ENCODE measurements around the gene NECTIN1. TPM values are rescaled to one million over a fixed set of nuclear protein-coding genes. Genes with fewer than 3 reads are reported as not detected.

NECTIN1 gene
- total and polyA plus RNA-seq, 2 of the 4 experiments (the other 2 are of a cell fraction) = 2.3 to 4.2 TPM

DNA sequence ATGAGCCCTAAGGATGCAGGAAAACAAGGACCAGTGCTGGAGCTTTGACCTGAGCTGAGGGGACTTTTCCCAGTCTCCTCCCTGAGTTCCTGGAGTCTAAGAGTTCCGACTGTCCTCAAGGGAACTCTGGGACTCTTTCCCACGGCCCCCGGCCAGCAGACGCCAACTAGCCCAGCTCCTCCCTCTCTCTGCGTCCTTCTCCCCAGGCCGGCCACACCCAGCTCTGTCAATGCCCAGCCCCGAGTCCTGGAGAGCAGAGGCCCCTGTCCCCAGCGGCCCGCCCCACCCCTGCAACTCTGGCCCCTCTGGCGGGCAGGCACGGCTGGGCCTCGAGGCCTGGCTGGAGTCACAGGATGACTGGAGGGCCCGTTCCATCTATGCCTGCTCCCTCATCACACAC lies 29.8 kb downstream of the NECTIN1 start:
- H2AFZ ChIP-seq (replicated peaks; ENCODE audit: low read length, poor library complexity) = no peak overlapping the region
- no peaks in the 10 kb centered on the region for H3K4me1 ChIP-seq (ENCODE audit: control insufficient read depth, insufficient read depth, low read length)
- CTCF ChIA-PET = no interaction called here
- no peak overlapping the region for H4K91ac ChIP-seq (ENCODE audit: insufficient read depth, low read depth, low read length)
- H3K4me3 ChIP-seq (ENCODE audit: insufficient read depth, low read depth, low read length) = no peak overlapping the region
- no peak overlapping the region for H3K56ac ChIP-seq (ENCODE audit: extremely low read depth, insufficient read depth, low read length)
- WGBS, 2 experiments (ENCODE audit: extremely low coverage in 2 of 2, insufficient read length in 1 of 2) = 83% methylated on average over 1 of the region's 13 CpGs; no CpG with 5 or more reads in 1 of the 2 experiments
- POLR2A ChIA-PET (ENCODE audit: unreplicated experiment) = no interaction called here
- no peak overlapping the region for H3K9ac ChIP-seq (ENCODE audit: low read depth, low read length)
- H3K23ac ChIP-seq (ENCODE audit: low read depth, low read length) = no peak overlapping the region
- no peak overlapping the region for H2BK15ac ChIP-seq (ENCODE audit: low read depth, low read length)
- no peak overlapping the region for H3K4ac ChIP-seq (ENCODE audit: low read depth, low read length)
- H3K9me1 ChIP-seq (ENCODE audit: insufficient read depth, low read length) = no peaks in the 10 kb centered on the region
- ATAC-seq (ENCODE audit: low read depth) (no peak), DNase-seq (no peak)
- TF ChIP-seq BHLHE40 (IDR thresholded peaks at IDR 0.05; ENCODE audit: low read depth, low read length) (no peak), FOS (IDR thresholded peaks at IDR 0.05; ENCODE audit: low read depth, low read length) (no peak), CHD1 (IDR thresholded peaks at IDR 0.05; ENCODE audit: low read depth, low read length) (no peak), CEBPB (IDR thresholded peaks at IDR 0.05; ENCODE audit: low read depth, low read length) (no peak), RAD21 (IDR thresholded peaks at IDR 0.05; ENCODE audit: low read length) (no peak), USF2 (IDR thresholded peaks at IDR 0.05; ENCODE audit: low read depth, low read length) (no peak), POLR2A (IDR thresholded peaks at IDR 0.05; ENCODE audit: low read depth, low read length) (no peak), RFX5 (IDR thresholded peaks at IDR 0.05; ENCODE audit: low read depth, low read length) (no peak)
- TF ChIP-seq, protein P1, sequence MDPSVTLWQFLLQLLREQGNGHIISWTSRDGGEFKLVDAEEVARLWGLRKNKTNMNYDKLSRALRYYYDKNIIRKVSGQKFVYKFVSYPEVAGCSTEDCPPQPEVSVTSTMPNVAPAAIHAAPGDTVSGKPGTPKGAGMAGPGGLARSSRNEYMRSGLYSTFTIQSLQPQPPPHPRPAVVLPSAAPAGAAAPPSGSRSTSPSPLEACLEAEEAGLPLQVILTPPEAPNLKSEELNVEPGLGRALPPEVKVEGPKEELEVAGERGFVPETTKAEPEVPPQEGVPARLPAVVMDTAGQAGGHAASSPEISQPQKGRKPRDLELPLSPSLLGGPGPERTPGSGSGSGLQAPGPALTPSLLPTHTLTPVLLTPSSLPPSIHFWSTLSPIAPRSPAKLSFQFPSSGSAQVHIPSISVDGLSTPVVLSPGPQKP (IDR thresholded peaks at IDR 0.05; ENCODE audit: borderline replicate concordance, low read depth, low read length) = no peak
- no peaks in the 10 kb centered on the region for H4K20me1 ChIP-seq (ENCODE audit: insufficient read depth, low read length)
- no peak overlapping the region for H4K5ac ChIP-seq (ENCODE audit: low read depth, low read length)
- BruUV-seq (replicated peaks) = no TSS peak
- H3K9me3 ChIP-seq (ENCODE audit: control insufficient read depth, insufficient read depth, low read length) = no peaks in the 10 kb centered on the region
- no peak overlapping the region for H3K4me2 ChIP-seq (ENCODE audit: low read depth, low read length)
- no peak overlapping the region for H3K18ac ChIP-seq (ENCODE audit: low read depth, low read length)
- no peak overlapping the region for H2BK20ac ChIP-seq (ENCODE audit: low read depth, low read length)
- no peak overlapping the region for H3K14ac ChIP-seq (replicated peaks; ENCODE audit: low read depth, low read length)
- no peaks in the 10 kb centered on the region for H3K79me1 ChIP-seq (ENCODE audit: low read depth in 1 of 2, low read length in 2 of 2)
- in situ Hi-C loops (cut with MboI; ENCODE audit: low sequenced_read_pairs) (no loop called here), intact Hi-C loops (cut with micrococcal nuclease) (no loop called here), dilution Hi-C loops (cut with HindIII; ENCODE audit: low sequenced_read_pairs, unreplicated experiment) (no loop called here)
- H2BK5ac ChIP-seq (ENCODE audit: low read depth, low read length, poor library complexity, severe bottlenecking) = no peak overlapping the region
- no peak overlapping the region for H4K8ac ChIP-seq (ENCODE audit: low read depth in 2 of 2, low read length in 2 of 2)
- no peak overlapping the region for H2AK9ac ChIP-seq (replicated peaks; ENCODE audit: low read depth, low read length, poor library complexity)
- no peaks in the 10 kb centered on the region for H3K36me3 ChIP-seq (ENCODE audit: control insufficient read depth, insufficient read depth, low read length)
- H2AK5ac ChIP-seq (ENCODE audit: low read depth, low read length) = no peak overlapping the region
- H3K27ac ChIP-seq (ENCODE audit: insufficient read depth, low read length) = no peak overlapping the region
- H2BK120ac ChIP-seq (ENCODE audit: low read depth, low read length) = no peak overlapping the region
- H3K27me3 ChIP-seq (ENCODE audit: control insufficient read depth, insufficient read depth, low read length) = no peaks in the 10 kb centered on the region

All from IMR-90 (cell line).